T1000 (cell line): ENCODE results near the gene USP49.

Source experiments
- DNase-seq: peaks from one replicate; lab custom pipeline; 2025; ENCODE audit warnings: mixed read lengths; lab: John Stamatoyannopoulos, UW

Gene USP49

DNA sequence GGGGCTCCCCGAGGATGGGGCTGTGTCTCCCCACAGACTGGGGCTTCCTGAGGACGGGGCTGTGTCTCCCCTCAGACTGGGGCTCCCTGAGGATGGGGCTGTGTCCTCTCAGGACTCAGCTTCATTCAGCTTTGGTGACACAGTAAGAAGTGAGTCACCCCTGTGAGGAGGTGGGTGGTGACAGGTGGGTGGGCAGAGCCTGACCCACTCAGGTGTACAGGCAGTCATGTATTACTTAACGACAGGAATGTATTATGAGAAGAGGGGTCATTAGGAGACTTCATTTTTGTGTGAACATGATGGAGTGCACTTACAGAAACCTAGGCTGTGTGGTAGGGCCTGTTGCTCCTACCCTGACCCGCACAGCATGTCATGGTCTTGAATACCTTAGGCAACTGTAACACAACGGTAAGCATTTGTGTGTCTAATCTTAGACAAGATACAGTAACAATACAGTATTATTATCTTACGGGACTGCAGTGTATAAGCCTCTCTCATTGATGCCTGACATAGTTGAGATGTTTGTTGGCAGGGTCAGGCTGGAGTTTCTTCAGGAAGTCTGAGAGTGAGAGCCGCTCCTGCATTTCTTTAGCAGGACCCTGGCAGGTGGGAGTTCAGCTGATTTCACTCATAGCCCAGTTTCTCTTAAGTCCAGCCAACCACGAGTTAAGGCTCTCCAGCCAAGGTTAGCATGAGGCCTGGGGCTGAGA, 137.1 kb downstream of the USP49 start:
- no peak for DNase-seq

DNA sequence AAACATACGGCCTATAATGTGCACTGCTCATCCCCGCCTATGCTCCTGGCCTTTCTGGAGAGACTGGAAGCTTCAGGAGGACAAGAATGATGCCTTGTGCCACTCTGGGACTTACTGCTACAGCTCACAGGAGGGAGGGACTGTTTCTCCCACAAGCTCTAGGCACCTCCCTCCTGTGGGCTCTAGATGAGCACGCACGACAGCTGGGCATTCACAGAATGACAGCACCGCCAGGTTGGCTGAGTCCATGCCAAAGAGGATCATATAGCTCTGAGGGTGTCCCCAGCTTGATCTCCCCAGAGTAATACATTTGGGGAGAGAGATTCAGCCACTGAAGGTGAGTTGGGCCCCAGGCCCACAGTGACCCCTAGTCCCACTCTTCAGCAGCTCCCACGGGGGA, 137.9 kb downstream of the USP49 start:
- no peak for DNase-seq

DNA sequence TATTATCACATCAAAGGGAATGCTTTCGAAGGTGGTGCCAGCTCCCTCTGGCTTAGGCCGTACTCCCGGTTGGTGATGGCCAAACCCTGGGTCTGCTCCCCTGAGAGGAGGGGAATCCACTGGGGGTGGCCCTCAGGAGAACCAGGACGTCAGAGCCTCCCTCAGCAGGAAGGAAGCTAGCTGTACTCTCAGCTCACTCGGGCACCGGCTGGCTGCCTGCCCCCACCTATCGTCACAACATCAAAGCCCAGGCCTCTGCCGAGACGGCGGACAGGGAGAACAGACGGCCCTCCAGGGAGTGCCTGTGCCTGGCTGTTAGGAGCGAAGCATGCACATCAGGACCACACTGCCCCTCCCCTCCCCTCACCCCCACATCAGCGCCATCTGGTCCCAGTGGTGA, 138.8 kb downstream of the USP49 start:
- no peak for DNase-seq

DNA sequence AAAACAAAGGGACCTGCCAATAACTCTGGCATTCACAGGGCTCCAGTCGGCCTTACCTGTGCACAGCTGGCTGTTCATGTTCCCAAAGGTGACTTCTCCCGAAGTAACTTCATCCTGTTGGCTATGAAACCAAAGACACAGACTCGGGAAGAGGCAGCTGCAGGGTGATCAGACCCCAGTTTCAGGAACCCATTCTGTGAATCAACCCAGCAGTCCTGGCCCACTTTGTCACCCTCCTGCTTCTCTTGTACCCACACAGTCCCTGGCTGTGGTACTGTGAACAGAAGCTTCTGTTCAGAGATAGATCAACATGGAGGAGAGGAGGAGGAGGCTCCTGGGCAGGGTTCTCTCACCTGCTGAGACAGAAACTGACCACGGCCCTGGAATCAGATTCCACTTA, 139.3 kb downstream of the USP49 start:
- DNase-seq = no peak

DNA sequence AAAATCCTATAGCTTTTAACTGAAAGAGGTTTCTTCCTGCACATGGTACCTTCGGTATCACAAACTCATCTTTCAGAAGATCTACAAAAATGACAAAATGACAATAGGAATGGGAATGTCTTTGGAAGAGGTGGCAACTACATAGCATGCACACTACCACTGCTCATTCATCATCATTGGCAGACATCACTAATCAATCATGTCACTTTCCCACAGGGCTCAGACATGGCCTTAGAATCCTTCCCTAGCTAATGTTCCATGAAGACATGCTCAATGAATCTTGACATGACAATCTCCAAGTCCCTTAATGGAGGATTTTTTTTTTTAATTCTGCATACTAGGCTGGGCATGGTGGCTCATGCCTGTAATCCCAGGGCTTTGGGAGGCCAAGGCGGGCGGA, 144.8 kb downstream of the USP49 start:
- DNase-seq = no peak

DNA sequence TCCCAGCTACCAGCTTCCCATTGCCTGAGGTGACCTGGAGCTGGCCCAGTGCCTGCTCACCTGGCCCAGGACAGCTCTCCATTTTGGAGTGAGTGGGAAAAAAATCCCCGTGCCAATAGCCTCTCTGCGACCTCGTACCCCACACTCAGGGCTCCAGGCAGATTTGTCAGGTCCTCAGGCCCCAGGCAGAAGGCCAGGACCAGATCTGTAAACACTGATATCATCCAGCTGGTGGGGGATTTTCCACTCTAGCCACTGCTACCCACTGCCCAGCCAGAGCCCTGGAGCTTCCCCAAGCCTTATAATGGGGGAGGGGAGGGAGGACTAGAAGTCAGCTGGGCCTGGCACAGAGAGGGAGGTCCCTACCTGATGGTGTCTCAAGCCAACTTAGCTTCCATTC, 146.6 kb downstream of the USP49 start:
- DNase-seq = no peak

DNA sequence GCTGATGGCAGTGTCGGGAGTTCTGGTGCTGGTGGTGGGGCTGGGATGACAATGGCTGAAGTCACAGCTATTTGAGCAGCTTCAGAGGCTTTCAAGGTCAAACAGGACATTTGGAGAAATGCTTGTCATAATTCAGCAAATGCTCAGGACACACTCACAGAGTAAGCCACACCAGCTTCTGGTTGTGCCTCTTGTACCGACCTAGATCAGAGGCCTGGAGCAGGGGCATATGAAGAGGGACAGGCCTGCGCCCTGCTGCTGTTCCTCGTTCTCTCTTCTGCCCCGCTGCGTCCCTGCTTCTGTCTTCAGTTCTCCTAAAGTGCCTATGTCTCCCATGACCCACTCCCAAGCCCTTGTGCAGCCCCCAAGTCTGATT, 147.1 kb downstream of the USP49 start:
- DNase-seq = no peak

DNA sequence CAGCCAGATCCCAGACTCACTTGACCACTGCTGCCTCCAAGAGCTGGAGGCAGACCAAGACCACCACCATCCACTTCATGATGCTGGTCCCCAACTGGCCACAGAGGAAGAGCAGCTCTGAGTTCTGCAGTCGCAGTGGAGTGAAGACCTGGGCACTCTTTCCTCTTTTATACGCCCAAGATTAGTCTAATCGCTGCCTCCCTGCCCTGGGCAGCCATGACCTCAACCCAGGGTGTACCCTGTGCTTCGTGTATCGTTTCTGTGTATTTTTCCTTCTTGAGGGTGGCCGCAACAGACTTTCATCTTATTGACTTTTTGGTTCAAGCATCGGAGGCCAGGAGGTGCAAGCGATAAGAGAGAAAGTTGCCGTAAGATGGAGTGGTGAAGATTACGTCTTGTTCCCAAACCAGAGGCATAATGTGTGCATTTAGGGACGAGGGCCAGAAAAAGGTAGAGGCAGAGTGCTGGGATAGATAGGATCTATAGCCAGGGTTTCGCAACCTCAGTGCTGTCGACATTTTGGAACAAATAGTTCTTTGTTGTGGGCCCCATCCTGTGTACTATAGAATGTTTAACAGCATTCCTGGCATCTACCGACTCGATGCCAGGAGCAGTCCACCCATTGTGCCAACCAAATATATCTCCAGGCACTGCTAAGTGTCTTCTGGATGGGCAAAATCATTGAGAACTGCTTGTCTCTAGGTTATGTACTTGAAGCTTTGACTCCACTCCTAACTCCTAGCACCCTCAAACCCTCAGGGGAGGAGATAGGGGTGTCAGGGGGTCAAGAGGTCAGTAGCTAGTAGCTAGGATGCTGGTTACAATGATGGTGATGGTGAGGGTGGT, 147.7 kb downstream of the USP49 start, which contains the start of gene PGC:
PGC (minus strand) TSS at position 142 of the 846 bp plus-strand sequence; CDS start at position 79, 63 bp downstream.
- DNase-seq = no peak

DNA sequence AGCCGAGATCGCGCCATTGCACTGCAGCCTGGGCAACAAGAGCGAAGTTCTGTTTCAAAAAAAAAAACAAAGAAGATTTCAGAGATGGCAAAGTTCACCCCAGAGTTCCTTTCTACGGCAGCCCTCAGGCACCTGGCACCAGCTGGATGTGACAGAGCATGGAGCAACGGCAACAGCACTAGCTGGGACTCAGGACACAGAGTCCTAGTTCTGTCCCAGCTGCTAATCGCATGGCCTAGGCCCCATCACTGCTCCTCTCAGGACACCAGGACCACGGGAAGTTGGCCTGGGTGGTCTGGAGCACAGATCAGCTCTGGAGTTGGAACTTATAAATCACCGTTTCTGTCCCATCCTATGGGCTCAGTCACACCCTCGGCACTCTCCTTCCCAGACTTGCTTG, 149.1 kb downstream of the USP49 start:
- no peak for DNase-seq

DNA sequence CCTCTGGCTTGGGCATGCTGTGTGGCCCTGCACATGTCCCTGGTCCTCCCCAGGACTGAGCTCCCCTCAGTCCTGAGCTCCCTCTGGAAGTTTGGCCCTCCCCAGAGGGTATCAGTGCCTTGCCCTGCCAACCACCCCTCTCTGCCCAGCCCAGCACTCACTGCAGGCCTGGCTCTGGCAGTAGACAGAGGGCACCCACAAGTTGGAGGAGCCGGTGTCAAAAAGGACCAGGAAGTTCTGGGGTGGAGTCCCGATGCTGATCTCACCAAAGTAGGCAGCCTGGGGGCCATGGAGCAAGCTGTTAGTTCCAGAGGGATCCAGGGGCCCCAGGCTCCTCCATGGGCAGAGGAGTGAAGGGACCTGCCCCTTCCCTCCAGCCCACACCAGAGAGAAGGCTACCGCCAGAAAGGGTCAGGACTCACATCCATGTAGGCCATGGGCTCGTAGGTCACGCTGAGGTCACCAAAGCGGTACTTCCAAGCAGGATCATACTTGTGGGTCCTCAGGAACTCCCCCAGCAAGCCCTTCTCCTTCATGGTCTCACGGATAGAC, 150.9 kb downstream of the USP49 start:
- no peak for DNase-seq

DNA sequence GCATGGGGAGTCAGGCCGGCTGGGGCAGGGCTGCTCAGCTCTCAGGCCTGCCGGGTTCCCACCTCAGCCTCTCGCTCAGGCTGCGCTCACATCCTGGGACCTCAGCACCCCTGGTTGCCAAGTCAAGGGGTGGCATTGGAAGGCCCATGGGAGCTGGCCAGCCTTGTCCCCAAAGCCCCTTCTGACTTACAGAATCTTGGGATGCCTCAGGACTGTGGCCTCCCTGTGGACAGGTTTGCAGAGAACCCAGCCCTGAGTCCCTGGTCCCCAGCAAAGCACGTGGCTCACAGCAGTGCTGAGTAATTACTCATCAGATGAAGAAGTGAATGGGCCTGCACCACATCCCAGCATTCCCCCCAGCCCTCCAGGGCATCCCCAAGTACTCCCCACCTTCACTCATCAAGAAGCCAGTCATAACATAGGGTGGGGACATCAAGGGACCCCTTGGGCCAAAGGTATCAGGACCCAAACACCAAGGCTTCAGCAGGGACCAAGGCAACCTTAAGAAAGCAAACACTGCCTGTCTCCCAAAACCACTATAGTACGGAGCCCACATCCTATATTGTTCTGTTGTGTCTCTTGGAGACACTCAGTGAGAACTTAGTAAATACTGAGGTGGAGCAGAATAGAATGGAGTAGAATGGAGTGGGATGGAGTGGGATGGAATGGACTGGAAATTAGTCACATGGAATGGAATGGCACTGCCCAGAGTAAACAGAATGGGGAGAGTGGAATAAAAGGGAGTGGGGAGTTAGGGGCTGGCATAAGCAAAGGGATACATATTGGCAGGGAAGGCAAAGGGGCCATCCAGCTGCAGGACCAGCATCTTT, 151.6 kb downstream of the USP49 start:
- DNase-seq = no peak

DNA sequence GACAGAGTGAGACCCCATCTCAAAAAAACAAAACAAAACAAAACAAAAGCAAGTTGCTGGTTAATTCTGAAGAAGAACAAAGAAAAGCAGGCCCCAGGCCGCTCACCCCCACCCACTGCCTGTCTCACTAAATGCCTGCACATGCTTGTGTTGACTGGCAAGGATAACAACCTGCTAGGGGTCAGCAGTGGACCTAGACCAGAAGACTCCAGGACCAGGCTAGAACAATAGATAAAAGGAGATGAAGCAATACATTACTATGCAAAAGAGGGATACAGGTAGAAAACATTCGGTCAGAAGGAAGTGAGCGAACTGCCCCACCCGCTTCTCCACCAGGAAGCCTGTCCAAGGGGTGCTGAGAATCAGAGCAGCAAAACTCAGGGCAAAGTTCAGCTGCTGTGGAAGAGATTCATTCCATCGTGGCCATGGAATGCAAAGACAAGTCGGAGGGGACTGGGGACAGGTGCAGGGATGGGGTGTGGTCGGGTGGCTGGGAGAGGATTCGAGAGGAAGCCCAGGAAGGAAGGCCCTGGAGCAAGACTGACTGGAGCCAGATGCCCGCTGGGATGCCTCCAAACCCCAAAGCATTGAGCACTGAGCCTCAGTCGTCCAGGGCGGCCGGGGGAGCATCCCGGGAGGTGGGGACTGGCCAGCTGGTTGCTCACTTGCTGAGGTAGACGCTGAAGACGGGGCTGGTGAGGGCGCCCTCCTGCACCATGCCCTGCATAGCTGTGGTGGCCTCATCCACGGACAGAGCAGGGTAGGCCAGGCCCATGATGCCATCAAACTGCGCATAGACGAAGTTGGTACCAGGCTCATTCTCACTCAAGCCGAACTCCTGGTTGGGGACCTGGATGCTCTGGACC, 153.3 kb downstream of the USP49 start:
- no peak for DNase-seq

DNA sequence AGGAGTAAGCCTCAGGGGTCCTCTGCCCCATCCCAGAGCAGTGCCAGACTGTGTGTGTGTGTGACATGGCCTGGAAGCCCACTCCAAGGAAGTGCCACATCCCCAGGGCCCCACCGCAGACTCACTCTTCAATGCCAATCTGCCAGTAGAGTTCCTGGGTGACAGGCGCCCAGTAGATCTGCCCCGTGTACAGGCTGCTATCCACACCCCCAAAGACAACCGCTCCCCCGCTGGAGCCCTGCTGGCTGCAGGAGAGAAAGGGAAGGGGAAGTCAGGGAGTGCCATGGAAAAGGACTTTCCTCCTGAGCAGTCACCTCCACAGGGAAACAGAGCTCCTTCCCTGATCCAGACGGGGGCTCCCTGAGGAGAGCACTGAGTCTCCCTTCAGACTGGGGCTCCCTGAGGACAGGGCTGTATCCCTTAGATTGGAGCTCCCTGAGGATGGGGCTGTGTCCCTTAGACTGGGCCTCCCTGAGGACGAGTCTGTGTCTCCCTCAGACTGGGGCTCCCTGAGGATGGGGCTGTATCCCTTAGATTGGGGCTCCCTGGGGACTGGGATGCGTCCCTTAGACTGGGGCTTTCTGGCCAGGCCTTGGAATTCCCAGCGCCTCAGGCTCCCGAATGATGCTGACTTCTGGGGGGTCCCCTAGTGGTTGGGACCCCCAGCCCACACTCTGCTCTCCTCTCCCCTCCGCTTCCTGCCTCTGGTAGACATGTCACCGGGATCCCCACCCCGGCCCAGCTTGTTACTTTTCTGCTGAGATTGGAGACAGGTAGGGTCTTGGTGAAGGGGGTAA, 154.6 kb downstream of the USP49 start:
- no peak for DNase-seq
